SK-N-SH treated with all-trans-retinoic acid at 6 μM for 48 hours (cell line): ENCODE results near the gene RASAL2.

ENCODE experiments used
- ESRRG ChIP-seq: fragments of 250-450 bp; sonication (Bioruptor Pico); IDR thresholded peaks from 2 replicates; pipeline ENCODE4 v1.6.1; 2021; ENCODE audit warnings: mild to moderate bottlenecking
- GLIS3 ChIP-seq: fragments of 250-450 bp; sonication (Bioruptor Pico); IDR thresholded peaks from 2 replicates; pipeline ENCODE4 v1.5.0; 2020; ENCODE audit warnings: mild to moderate bottlenecking, moderate library complexity
- ISL1 ChIP-seq: fragments of 250-450 bp; sonication (Bioruptor Pico); IDR thresholded peaks from 2 replicates; pipeline ENCODE4 v2.1.2; 2022; ENCODE audit warnings: mild to moderate bottlenecking, moderate library complexity
- OSR1 ChIP-seq: fragments of 250-450 bp; sonication (Bioruptor Pico); IDR thresholded peaks from 2 replicates; pipeline ENCODE4 v1.8.0; 2022; ENCODE audit warnings: moderate library complexity, mild to moderate bottlenecking, inconsistent platforms
- POU6F1 ChIP-seq: fragments of 250-450 bp; sonication (Bioruptor Pico); IDR thresholded peaks from 2 replicates; pipeline ENCODE4 v1.8.0; 2021; ENCODE audit warnings: low read depth, mild to moderate bottlenecking, moderate library complexity, borderline replicate concordance
- RARB ChIP-seq: fragments of 250-450 bp; sonication (Bioruptor Pico); IDR thresholded peaks from 2 replicates; pipeline ENCODE4 v1.8.0; 2021; ENCODE audit warnings: mild to moderate bottlenecking, moderate library complexity
- SNAI2 ChIP-seq: fragments of 250-450 bp; sonication (Bioruptor Pico); IDR thresholded peaks from 2 replicates; pipeline ENCODE4 v1.5.0; 2020; ENCODE audit warnings: mild to moderate bottlenecking, moderate library complexity
- TOX ChIP-seq: fragments of 250-450 bp; sonication (Bioruptor Pico); IDR thresholded peaks from 2 replicates; pipeline ENCODE4 v1.8.0; 2021; ENCODE audit warnings: mild to moderate bottlenecking, moderate library complexity, borderline replicate concordance
- ZNF70 ChIP-seq: fragments of 450-650 bp; formaldehyde crosslinking; IDR thresholded peaks from 2 replicates; pipeline ENCODE4 v1.5.0; 2020; ENCODE audit warnings: mild to moderate bottlenecking, moderate library complexity
- TF ChIP-seq, protein P1 (sequence below): fragments of 250-450 bp; sonication (Bioruptor Pico); IDR thresholded peaks from 2 replicates; pipeline ENCODE4 v1.8.0; 2020; ENCODE audit warnings: mild to moderate bottlenecking, moderate library complexity, borderline replicate concordance

GRCh38 chr1:178107823-178108222, 13.9 kb downstream of the RASAL2 start:
- TF ChIP-seq SNAI2 (no peak), ESRRG (CRISPR knock-in tag) (no peak), GLIS3 (CRISPR knock-in tag) (no peak), RARB (CRISPR knock-in tag) (no peak), ISL1 (no peak), POU6F1 (CRISPR knock-in tag) (no peak), OSR1 (CRISPR knock-in tag) (no peak), TOX (no peak), ZNF70 (CRISPR knock-in tag) (no peak)
- TF ChIP-seq, protein P1, sequence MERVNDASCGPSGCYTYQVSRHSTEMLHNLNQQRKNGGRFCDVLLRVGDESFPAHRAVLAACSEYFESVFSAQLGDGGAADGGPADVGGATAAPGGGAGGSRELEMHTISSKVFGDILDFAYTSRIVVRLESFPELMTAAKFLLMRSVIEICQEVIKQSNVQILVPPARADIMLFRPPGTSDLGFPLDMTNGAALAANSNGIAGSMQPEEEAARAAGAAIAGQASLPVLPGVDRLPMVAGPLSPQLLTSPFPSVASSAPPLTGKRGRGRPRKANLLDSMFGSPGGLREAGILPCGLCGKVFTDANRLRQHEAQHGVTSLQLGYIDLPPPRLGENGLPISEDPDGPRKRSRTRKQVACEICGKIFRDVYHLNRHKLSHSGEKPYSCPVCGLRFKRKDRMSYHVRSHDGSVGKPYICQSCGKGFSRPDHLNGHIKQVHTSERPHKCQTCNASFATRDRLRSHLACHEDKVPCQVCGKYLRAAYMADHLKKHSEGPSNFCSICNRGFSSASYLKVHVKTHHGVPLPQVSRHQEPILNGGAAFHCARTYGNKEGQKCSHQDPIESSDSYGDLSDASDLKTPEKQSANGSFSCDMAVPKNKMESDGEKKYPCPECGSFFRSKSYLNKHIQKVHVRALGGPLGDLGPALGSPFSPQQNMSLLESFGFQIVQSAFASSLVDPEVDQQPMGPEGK (CRISPR knock-in tag), result no peak
